HG03175 (cell line): Measurements from ENCODE around the gene AKT3.

Experiments used
- ATAC-seq: cut with Tn5 transposase; IDR thresholded peaks from one replicate; pipeline ENCODE4 v1.9.1; 2021; ENCODE audit warnings: mild to moderate bottlenecking, moderate library complexity; ENCODE audit not compliant: unreplicated experiment

Gene AKT3

DNA sequence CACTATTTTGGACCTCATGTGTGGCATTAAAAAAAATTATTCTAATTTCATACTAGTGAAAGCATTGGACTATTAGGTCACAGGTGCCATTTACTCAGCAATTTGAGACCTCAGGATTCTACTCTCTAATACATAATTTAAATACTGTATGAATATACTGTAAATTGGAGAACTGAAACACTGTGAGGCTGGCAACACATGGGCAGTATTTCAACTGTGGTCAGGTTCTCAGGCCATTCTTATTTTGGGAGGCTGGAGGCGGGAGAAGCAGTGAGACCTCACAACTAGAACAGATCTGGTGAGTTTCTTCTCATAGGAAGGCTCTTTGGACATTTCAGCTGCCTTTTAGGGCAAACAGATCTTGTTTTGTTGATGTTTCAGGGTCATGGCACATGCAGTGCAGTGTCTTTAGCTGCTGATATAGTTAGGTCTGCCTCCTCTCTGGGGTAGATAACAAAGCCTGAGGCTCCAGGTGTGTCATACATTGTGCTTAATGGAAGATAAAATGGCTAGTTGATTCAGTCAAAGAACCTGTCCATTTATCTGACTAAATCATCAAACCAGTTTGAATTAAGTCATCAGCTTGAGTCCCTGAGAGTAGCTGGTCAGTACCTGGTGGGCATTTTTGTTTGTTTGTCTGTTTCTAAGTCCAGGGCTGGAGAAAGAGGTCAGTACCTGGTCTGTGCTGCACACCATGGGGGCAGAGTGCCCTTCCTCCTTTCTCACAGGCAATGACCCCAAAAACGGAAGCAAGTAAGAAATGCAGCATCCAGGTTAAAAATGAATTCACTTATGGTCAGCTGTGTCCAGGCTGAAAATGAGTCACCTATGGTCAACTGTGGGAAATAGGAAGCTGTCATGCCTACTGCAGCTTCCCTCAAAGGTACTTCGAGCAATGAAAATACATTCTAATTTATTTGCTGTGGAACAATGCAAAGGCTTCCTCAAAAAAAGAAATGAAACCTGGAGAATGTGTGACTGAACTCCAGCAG, 378.0 kb downstream of the AKT3 start:
- ATAC-seq, result peak; percentile 88

DNA sequence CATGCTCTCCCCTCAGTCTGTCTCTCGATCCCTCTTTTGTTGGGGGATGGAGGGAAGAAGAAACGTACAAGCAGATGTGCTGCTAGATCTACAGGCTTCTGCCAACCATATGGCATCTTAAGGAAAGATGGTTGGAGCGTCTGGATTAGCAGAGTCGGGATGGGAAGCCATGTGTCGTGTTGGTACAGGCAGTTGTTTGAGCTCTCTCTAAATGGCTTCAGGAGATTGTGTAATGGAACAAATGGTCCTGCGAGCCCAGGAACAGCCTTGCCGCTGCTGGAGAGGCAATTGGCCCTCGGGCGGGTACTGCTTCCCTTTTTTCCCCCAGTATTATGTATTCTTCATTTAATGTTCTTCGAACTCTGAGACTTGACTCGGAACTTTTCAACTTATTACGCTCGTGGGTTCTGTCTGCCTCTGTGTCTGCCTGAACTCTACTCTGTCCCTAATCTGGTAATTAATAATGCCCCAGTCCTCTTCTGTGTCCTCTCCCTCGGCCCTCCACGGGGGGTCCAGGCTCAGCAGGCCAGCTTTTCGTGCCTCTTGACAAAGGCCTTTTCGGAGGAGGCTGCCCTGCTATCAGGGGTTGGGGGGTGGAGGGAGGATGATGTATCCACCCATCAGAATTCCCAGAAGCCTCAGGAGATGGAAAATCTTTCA, 378.9 kb downstream of the AKT3 start:
- ATAC-seq, result no peak

DNA sequence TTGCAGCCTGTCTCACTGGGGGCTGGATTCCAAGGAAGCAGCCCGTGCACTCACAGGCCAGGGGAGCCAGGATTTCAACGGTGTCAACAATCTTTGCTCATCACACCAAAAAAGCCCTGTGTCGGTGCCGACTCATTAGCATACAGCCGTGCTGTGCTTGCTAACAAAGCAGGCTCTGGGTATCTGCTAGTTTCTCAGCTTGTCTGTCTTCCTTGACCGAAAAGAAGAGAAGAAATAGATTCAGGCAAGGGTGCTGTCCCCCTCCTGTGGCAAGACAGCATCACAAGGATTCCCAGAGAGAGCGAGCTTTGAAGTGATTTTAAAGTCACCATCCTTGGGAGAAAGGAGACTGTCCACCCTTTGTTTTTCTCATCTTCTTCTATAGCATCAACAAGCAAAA, 379.5 kb downstream of the AKT3 start:
- ATAC-seq, result no peak

DNA sequence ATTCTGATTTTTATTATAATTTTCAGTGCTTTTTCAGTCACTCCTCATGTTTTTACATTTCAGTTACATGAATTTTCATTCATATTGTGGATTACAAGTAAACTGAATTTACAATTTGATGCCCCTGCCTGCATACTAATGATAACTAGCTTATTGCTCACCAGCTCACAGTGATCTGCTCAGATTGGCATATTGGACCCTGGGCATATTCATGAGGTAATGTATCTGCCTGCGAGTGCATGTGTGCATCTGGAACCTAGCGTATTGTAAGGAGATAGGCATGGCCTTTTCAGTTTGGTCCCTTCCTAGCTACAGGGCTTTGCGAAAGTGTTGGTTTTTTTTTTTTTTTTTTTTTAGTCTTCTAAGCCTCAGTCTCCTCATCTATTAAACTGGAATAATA, 380.5 kb downstream of the AKT3 start:
- no peak for ATAC-seq

DNA sequence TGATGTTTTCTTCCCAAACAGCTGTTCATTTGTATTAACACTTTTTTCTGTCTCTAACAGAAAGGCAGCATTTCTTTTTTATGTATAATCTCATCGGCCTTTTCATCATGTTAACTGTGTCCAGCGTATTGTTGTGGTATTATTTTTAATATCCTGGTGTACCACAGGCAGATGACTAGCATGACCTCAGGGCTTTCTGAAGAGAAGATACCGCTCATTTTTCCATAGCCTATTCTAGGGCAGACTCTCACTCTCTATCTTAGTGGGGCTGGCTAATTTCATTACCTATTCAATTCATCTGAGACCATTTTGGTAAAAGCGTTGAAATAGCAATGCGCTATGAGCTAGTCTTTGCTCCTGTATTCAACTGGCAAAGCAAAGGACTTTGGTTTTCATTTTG, 384.3 kb downstream of the AKT3 start:
- ATAC-seq, result no peak

DNA sequence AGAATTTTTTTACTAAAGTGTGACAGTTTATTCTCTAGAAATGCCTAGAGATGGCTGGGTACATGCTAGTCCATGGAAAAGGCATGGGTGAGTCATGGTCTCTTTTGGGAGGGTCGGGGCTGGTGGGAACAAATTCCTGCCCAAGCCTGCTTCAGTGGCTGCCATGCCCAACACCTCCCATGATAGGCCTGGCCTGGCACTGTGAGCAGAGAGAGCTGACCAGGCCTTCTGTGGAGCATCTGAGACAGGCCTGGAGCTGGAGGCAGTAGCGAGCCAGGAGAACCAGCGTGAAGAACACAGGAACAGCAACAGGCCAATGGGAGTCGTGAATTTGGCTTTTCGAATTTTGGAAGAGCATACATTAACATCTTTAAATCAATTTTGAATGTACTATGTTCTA, 385.0 kb downstream of the AKT3 start:
- no peak for ATAC-seq

DNA sequence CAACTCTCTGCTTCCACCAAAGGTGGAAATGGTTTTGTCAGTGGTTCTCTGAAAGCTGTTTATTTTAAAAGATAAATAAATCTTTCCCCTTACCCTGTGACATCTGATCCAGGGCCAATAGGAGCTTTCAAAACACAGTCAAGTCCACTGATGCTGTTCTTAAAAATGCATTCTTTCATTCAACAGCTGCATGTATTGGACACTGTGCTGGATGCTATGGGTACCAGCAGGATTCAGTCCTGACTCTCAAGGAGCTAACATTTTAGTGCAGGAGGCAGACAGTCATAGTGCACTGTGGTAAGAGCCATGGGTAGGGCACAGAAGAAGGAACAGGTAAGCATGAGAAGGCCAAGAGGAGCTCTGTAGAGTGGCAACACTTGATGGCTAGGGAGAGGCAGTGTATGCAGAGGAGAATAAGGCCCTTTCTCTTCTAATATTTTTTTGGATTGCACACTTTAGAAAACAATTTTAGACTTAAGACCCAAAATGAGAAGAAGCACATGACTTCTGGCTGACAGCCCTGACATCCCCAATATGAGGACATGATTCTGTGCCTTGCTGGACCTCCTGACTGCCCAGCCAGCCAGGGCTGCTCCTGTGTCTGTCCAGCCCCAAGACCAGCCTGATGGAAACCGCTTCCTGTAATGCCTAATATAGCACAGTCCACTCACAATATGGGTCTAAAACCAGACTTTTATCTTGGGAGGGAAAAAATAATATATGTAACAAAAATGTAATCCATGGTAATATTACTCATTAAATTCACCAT, 386.9 kb downstream of the AKT3 start:
- ATAC-seq, result no peak

DNA sequence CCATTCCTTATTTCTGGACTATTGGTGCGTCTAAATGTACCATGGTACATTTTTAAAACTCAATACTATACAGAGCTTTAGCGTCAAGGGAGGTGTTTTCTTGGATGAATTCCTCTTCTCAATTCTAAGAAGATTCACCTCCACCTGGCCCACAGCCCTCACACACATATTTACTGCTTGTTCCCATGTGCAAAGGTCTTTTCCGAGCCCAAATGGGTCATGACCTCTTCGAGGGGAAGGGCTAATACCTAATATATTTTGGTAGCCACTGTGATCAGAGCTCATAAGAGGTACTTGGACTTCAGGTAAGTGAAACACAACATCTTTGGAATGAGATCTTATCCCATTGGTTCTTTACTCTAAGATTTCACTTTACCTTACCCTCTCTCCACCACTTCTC, 388.3 kb downstream of the AKT3 start:
- no peak for ATAC-seq

DNA sequence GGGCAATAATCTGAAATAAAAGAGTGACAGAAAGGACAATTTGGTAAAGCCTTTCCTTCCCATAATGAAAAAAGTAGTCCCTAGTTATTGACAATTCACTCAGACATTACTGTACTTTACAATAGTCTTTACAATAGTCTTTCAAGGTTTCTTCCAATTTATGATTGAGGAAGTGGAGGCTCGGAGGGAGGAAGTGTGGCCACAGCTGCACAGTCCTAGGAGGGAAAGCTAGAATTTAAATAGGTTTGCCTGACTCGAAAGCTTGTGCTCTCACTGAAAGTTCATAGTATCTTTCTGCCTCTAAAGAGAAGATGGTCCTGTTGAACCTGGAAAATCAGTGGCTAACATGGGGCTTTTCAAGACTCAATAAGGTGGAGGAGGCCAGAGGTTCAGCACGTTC, 391.0 kb downstream of the AKT3 start:
- ATAC-seq, result no peak

DNA sequence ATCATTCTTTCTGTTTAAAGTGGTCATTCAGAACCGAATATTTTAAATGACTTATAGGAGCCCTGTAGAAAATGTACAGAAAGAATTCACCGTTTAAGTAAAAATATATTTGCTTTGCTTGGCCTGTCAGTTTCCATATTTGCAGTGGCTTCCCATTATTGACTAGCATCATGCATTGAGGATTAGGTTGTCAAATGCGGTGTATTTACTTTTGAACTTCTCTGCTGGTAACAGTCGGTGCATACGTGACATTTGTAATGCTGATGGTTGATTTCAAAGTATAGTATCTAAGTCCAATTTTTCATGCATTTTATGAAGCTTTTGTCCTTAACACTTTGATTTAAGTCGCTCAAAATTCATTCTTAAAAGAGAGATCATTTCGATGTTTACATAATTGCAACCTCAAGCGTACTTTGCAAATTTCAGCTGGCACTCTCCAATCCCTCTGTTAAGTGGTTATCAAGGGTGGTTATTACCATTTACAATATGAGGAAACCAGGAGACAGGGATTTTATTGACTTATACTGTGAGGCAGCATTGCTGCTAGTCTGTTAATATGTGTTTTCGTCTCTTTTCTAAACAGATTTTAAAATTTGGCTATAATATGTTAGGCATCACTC, 392.6 kb downstream of the AKT3 start:
- ATAC-seq, result no peak

DNA sequence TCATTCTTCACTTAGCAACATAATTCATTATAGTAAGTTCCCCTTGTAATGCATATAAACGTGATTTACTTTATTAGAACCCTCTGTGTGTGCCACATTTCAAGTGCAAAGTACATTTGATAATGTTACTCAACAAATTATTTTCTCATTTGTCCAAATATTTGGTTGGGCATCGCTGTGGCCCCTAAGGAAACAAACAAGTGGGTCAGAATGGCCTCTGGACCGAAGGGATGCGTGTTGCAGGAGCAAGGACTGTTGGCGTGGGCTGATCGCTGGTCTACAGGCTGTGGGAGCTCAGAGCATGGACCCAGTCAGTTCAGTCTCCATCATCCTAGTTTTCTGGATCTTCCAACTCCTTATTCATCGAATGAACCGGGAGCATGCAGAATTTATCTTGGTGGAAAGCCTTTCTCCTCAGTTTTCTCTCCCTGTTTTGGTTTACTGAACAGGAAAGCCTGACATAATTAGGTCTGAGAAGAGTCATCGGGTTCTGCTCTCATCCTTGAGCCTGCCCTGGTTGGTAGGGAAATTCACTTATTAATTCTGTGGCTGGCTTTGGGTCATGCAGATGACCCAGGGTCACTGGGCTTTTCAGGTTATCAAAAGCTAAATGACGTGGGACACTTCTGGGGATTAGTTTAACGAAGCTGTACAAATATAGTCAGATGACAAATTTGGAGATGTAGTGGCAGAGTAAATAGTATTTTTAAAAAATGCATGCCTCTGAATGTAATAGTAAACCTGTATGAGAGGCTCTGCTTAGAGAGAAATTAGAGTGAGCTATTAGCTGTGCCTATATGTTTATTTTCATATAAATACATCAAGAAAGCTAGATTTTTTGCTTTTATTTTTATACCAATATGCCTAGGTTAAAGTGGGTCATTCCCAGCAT, 394.0 kb downstream of the AKT3 start:
- ATAC-seq, result no peak

DNA sequence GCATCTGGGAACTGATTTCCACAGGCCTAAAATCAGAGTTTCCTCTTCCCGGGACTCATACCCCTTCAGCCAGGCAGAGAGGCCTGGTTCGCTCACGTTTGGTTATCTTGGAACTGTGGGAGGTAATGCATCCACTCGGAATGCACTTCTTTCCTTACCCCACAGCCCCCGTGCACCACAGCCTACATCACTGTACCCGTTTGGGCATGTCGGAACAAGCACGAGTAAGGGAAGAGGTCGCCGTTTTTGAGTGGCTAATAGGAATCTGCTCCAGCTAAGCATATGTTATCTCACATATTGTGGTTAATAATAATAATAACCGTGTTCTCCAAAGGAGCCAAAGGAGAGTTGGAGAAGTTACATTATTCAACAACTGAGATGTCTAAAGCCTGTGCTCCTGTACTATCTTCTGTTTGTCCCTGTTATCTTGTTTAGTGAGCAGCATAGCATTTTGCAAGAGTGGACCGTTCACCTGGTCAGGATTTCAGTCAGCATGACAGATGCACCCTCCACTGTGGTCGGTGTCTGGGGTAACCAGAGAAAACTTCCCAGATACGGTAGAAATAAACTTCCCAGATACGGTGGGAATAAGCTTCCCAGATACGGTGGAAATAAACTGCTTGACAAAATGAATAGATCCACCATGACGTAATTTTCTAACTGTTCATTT, 395.6 kb downstream of the AKT3 start:
- ATAC-seq, result no peak

DNA sequence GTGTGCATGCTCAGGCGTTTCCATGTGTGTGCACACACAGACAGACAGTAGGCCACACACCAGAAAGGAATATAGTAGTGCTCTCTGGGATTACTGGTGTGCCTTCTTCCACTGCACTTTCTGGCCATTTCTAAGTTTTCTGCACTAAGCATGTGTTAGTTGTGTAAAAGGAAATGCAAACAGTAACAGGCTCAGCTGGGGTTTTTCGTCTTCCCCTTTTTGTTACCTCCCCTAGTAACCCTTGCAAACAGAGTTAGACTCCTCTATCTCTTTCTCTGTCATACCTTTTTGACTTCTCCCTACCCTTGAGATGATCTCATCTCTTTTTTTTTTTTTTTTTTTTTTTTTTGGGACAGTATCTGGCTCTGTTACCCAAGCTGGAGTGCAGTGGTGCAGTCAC, 398.0 kb downstream of the AKT3 start:
- no peak for ATAC-seq

DNA sequence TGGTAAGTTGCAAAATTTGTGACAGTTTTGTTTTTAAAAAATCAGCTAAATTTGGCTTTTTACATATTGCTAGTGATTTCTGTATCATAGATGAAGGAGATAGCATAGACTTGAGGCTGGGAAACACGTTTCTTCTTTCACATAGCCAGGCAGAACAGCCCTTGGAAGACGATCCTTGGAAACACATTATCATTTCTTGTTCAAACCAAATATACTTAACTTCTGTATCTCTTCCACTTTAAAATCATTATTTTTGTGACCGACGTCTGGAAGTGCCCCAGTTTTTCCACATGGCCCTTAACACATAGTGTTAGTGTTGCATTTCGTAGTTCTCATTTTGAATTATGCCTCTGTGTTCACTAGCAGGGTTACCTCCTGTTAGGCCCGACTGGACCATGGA, 400.7 kb downstream of the AKT3 start:
- no peak for ATAC-seq

DNA sequence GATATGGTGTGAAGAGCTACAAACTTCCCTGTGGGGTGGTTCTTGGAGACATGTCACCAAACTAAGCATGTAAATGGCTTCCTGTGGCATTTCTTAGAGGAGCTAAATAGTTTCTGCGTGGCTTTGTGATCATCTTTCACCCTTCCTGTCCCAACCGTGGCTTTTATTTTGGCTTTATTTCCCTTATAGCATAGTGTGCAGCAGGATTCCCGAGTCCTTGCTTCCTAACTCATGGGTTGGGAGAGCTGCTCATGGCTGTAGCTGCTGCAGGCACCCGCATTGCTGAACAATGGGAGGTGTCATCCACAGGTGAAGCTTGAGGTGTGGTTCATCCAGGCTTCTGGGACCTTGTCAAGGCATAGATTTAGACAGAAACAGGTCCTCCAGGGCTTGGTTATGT, 402.2 kb downstream of the AKT3 start:
- no peak for ATAC-seq

DNA sequence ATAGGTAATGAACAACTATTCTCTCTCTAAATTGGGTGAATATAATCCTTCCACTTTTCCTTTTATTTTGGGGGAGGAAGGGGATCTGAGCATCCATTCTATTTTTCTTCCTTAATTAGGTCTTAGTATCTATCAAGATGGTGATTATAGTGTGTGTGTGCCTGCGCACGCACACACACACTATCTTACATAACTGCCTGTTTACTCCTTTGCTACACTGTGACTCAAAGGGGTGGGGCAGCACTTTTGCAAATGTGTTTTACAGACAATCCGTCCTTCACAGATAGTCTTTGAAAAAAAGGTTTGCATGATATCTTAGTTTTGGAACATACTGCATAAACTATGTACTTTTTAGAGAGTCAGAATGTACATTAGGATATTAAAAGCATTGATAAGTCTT, 402.7 kb downstream of the AKT3 start:
- ATAC-seq, result no peak

DNA sequence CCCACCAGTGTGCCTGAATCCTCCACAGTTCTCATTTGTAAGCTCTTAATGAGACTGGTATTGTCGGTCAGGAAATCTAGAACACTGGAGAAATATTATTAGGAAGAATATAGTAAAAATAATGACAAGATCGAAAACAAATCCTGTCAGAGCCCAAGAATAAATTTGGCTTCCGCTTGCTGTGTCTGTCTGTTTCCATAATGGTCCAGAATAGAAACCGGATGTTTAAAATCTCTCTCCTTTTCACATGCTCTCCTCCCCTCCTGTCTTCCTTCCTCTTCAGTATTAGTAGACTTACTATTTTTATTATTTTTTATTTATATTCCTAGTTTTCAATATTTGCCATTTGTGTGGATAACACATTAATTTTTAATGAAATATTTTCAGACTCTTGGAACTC, 406.5 kb downstream of the AKT3 start:
- ATAC-seq, result no peak

DNA sequence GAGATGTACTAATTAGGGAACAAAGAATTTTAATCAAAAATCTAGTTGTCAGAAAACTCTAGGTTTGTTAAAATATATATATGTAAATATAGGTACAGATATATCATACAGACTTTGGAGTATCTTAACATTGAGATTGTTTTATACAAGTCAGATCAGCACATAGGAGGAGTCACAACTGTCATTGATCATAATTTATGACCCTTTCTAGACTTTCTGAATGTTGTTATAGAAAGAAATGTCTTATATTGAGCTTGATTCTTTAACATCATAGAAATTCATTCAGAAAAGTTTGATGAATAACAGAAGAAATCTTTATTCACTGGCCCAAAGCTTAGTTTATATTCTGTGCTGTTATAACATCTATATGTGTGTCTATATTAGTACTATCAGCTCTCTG, 408.4 kb downstream of the AKT3 start:
- ATAC-seq, result no peak

DNA sequence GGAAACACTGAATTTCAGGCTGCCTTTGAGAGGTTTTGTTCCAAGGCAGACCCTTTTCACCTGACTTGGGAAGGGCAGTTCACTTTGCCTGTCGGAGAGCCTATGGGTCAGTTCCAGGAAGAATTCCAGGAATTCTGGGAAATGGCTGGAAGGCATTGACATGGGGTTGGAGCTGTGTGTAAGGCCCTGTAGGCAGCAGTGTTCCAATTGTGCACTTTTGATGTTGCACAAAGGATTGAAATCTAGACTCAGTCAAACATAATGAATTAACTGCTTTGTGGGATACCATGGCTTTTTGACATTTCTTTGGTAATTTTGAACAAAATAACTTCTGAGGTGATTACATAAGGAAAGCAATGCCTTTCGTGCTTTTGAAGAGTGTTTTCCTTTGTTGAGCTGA, 409.6 kb downstream of the AKT3 start:
- no peak for ATAC-seq

DNA sequence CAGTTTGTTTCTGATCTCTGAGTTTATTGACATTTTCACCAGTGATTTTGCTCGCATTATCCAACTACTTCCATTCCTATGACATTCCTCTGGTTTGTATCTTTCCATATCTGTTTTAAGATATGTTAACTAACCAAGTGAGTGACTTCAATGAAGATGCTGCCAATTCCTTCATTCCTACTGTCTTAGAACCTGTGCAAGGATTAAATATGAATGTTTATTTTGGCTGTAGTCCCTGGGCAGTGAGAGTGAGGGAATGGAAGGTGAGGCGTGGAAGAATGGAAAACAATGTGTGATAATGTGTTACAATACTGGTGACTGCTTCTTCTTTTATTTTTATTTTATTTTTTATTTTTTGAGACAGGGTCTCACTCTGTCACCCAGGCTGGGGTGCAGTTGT, 411.2 kb downstream of the AKT3 start:
- ATAC-seq, result no peak
